T-helper 17 cell (primary cell): ENCODE results near the gene KLK10. TPM values are rescaled to one million over a fixed set of nuclear protein-coding genes. Genes with fewer than 3 reads are reported as not detected.
"Not testable (repeated sequence)": the region's sequence is repeated elsewhere in the genome, so short reads cannot be mapped to it uniquely, and the experiment has no call there.

Experiments used
- ATAC-seq: fragments of 150-1000 bp; cut with Tn5 transposase; 2 replicates; pipeline ENCODE4 v1.10.0; 2021; ENCODE audit warnings: mild to moderate bottlenecking, moderate library complexity
- DNase-seq, 3 donors: peaks; one replicate each; pipeline versions ENCODE4 v3.0.0 to v3.0.0-alpha.2; 2020 to 2021
- H3K9me3 ChIP-seq: one replicate; pipeline ENCODE4 v1.7.0; 2013; ENCODE audit warnings: low read length, mild to moderate bottlenecking; ENCODE audit not compliant: control insufficient read depth, poor library complexity, severe bottlenecking
- H3K27ac Mint-ChIP-seq: one replicate; pipeline ENCODE4 v1.8.0; 2022; ENCODE audit warnings: mild to moderate bottlenecking, moderate library complexity, mixed read lengths
- H3K27me3 Mint-ChIP-seq: one replicate; pipeline ENCODE4 v1.8.0; 2022; ENCODE audit warnings: mixed read lengths
- H3K36me3 Mint-ChIP-seq: one replicate; pipeline ENCODE4 v1.8.0; 2022; ENCODE audit warnings: low read depth, mixed read lengths
- H3K4me1 Mint-ChIP-seq: one replicate; pipeline ENCODE4 v1.8.0; 2022; ENCODE audit warnings: mild to moderate bottlenecking, mixed read lengths
- H3K4me3 Mint-ChIP-seq: one replicate; pipeline ENCODE4 v1.8.0; 2022; ENCODE audit warnings: mild to moderate bottlenecking, moderate library complexity, mixed read lengths
- total RNA-seq, 4 donors: library from RNA in 2 of 4; stranded (reverse) in 2 of 4; gene quantifications; one replicate each; pipeline ENCODE4 v1.2.3 and lab custom pipeline; 2022 to 2026

KLK10 gene
- total RNA-seq, 2 donors from 2014 or later, result not detected

DNA sequence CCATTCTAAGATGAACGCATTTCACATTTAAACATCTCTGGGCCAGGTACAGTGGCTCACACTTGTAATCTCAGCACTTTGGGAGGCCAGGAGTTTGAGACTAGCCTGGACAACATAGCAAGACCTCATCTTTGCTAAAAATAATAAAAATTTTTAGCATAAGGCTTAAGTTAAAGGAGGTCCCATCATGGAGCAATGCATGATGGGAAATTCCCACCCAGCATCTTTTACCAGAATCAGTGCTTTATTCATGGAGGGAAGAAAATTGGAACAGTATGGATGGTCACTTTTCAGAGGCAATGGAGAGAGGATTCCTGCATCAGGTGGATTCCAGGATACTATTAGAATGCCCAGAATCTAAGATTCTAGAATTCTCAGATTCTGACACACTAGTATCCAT lies 14.3 kb downstream of the KLK10 start:
- ATAC-seq (no peak), DNase-seq (no peak)
- H3K36me3 Mint-ChIP-seq, result peaks cover 2% of the 10 kb centered on the region
- peaks cover 2% of the 10 kb centered on the region for H3K4me1 Mint-ChIP-seq
- H3K9me3 ChIP-seq, result no peaks in the 10 kb centered on the region
- H3K27ac Mint-ChIP-seq, result no peak overlapping the region
- peaks cover 59% of the 10 kb centered on the region for H3K27me3 Mint-ChIP-seq
- no peak overlapping the region for H3K4me3 Mint-ChIP-seq

DNA sequence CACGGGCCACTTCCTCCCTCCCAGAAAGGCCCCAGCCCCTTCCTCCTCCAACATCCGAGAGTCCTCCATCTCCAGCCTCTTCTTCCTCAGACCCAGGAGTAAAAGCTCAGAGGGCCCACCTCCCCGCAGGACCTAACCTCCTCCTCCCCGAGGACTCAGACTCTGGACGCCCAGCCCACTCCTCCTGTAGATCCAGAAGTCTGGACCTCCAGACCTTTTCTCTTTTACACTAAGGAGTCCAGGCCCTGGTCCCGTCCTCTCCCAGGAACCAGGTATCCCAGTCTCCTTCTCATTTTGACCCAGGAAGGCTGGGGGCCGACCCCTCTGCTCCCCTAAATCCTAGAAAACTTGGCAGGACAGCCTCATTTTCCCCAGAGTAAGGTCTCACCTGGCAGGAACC lies 16.2 kb downstream of the KLK10 start:
- no peaks in the 10 kb centered on the region for H3K9me3 ChIP-seq
- H3K27ac Mint-ChIP-seq, result no peak overlapping the region
- H3K36me3 Mint-ChIP-seq, result peaks cover 2% of the 10 kb centered on the region
- peaks cover 52% of the 10 kb centered on the region for H3K27me3 Mint-ChIP-seq
- no peak overlapping the region for H3K4me3 Mint-ChIP-seq
- H3K4me1 Mint-ChIP-seq, result peaks cover 2% of the 10 kb centered on the region
- DNase-seq (no peak), ATAC-seq (no peak)

DNA sequence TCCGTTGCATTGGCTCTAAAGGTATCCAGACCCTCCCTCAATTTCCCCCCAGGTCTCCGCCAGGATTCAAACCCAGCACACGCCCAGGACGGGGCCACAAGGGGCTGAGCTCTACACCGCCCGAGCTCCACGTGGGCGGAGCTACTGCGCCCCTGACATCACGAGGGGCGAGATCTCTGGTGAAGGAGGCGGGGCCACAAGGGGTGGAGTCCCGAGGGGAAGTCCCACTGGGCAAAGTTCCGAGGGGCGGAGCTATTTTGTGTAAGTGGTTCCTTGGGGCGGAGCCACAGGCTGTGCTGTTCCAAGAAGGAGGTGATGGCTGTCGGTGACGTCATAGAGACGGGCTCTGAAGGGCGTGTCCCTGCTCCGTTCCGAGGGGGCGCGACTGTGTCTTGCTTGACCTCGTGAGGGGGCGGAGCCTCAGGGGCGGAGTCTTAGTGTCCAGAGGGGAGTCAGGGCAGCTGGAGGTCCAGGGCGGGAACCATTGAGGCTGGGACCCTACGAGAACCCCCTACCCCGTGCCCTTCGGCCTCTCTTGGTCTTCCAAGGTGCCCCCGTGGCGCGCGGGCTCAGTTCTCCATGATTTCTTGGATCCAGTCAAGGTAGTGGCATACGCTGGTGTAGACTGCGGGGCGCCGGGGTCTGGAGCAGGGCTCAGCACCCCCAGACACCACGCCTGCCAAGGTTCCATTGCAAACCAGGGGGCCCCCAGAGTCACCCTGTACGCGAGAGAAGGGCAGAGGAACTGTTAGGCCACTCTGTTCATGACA lies 16.8 kb downstream of the KLK10 start:
- DNase-seq, result no peak
- no peak overlapping the region for H3K4me3 Mint-ChIP-seq
- peaks cover 5% of the 10 kb centered on the region for H3K36me3 Mint-ChIP-seq
- H3K9me3 ChIP-seq, result no peaks in the 10 kb centered on the region
- H3K27ac Mint-ChIP-seq, result no peak overlapping the region
- peaks cover 57% of the 10 kb centered on the region for H3K27me3 Mint-ChIP-seq
- peaks cover 2% of the 10 kb centered on the region for H3K4me1 Mint-ChIP-seq
- ATAC-seq, result no peak

DNA sequence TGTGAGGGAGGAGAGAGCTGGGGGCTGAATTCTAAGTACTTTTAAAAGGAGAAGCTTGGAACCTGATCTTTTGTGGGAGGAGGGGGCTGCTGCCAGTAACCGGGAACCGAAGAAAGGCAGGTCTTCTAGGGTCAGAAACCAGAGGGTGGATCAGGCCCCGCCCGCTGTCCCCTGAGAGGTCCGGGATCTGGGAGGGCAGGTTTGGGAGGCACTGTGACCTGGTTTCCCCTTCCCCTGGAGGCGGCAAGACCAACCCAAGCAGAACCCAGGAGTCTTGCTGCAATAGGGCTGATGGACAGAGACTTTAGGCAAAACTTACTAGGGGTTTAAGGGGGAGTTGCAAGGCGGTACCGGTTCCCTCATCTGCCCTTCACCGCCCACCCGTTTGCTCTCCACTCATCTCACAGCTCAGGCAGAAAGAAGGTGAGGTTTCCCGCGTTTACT lies 17.4 kb downstream of the KLK10 start:
- Mint-ChIP-seq H3K4me3 (no peak overlapping the region), H3K27ac (no peak overlapping the region), H3K4me1 (peaks cover 2% of the 10 kb centered on the region), H3K27me3 (peaks cover 53% of the 10 kb centered on the region), H3K36me3 (peaks cover 5% of the 10 kb centered on the region)
- no peaks in the 10 kb centered on the region for H3K9me3 ChIP-seq
- no peak for ATAC-seq
- DNase-seq, result no peak

DNA sequence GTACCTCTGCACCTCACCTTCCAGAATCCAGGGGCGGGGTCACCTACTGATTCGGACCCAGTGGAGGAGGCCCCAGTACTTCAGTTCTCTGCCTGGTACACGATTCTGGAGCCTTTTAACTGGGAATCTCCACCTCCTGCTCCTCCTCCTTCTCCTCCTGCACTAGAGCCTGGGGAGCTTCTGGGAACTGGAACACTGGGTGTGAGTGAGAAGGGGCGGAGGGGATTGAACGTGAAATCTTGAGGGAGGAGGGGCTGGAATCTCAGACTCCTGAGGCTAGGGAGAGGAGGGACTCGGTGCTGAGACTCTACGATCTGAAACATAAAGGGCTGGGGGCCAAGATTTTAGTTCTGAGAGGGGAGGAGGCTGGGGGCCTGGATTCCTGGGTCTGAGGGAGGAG lies 18.0 kb downstream of the KLK10 start, which contains the start of gene KLK8:
TSS of gene KLK8 (minus strand) at position 90 of the 400 bp plus-strand sequence. CDS start 437 bp downstream, outside the sequence.
- DNase-seq, result no peak
- H3K9me3 ChIP-seq, result no peaks in the 10 kb centered on the region
- Mint-ChIP-seq H3K27ac (no peak within 1 kb of the TSS), H3K36me3 (peaks cover 5% of the 10 kb centered on the region), H3K27me3 (peaks cover 51% of the 10 kb centered on the region), H3K4me3 (no peak within 1 kb of the TSS), H3K4me1 (peaks cover 2% of the 10 kb centered on the region)
- no peak for ATAC-seq

DNA sequence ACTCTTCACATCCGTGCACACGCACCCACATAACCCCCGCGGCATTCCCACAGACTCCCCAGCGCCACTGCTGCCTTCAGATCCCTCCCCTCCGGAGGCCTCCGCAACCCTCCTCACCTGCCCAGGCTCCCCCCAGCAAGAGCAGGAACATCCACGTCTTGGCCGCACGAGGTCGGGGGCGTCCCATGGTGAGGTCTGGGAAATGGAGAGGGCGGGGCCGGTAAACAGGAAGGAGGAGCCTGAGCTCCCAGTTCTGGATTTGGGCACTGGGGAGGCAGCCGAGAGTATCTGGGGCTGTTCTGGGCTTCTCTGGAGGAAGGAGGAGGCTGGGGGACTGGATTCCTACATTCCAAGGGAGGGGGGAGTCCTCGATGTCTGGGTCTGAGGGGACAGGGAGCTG lies 18.5 kb downstream of the KLK10 start:
- no peaks in the 10 kb centered on the region for H3K9me3 ChIP-seq
- Mint-ChIP-seq H3K36me3 (peaks cover 5% of the 10 kb centered on the region), H3K4me3 (no peak overlapping the region), H3K4me1 (no peaks in the 10 kb centered on the region), H3K27ac (no peak overlapping the region), H3K27me3 (peaks cover 46% of the 10 kb centered on the region)
- ATAC-seq, result no peak
- no peak for DNase-seq

DNA sequence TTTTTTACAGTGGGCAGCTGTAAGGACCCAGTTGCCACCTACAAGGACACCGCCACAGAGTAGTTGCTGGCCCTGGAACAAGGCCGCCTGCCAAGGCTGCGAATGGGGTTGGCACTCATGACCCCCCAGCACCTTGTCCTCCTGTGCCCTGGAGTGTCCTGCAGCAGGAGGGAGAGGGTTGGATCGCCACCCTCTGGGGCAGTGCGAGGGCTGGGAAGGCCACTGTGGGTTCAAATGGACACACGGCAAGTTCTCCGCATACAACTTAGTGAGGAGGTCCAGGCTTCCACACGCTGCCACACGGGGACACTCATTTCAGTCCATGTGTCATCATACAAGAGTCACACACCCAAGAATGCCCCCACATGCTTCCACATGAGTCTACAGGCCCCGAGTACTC lies 19.1 kb downstream of the KLK10 start:
- no peaks in the 10 kb centered on the region for H3K4me1 Mint-ChIP-seq
- H3K36me3 Mint-ChIP-seq, result peaks cover 5% of the 10 kb centered on the region
- H3K27me3 Mint-ChIP-seq, result peaks cover 44% of the 10 kb centered on the region
- ATAC-seq, result no peak
- DNase-seq, result no peak
- no peak overlapping the region for H3K4me3 Mint-ChIP-seq
- no peak overlapping the region for H3K27ac Mint-ChIP-seq
- H3K9me3 ChIP-seq, result no peaks in the 10 kb centered on the region

DNA sequence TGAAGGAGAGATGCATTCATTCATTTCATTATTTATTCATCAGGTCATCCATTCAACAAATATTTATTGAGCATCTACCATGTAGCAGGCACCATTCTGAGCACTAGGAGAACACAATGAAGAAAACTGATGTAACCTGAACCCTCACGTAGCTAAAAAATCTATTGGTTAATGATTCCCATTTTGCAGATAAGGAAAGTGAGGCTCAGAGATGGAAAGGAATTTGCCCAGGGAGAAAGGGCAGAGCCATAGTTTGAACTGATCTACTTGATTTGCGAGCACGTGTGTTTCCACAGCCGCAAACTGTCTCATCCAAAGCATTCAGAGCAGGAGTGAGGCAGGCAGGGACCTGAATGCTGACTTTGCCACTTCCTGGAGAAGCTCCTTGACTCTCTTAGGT lies 20.8 kb downstream of the KLK10 start:
- H3K4me3 Mint-ChIP-seq, result no peak overlapping the region
- no peak overlapping the region for H3K27ac Mint-ChIP-seq
- H3K4me1 Mint-ChIP-seq, result no peaks in the 10 kb centered on the region
- H3K27me3 Mint-ChIP-seq, result peaks cover 44% of the 10 kb centered on the region
- ATAC-seq, result no peak
- peaks cover 5% of the 10 kb centered on the region for H3K36me3 Mint-ChIP-seq
- H3K9me3 ChIP-seq, result no peaks in the 10 kb centered on the region
- no peak for DNase-seq

DNA sequence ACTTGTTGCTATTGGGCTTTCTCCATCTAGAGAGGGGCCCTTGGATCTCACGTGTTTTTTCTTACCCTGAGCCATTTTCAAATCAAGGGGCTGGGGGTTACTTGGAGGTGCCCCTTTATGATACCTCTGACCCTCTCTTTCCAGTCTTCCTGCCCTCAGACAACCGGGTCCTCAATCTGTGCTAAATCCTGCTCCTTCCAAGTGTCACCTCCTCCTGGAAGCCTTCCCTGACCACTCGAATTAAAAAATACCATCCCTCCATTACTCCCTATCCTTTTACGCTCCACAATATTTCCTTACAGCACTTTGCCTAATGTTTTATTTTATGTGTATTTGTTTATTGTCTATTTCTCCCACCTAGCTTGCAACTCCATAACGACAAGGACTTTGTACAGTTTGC lies 21.4 kb downstream of the KLK10 start:
- peaks cover 44% of the 10 kb centered on the region for H3K27me3 Mint-ChIP-seq
- no peaks in the 10 kb centered on the region for H3K4me1 Mint-ChIP-seq
- no peaks in the 10 kb centered on the region for H3K9me3 ChIP-seq
- no peak overlapping the region for H3K4me3 Mint-ChIP-seq
- no peak for DNase-seq
- ATAC-seq, result no peak
- H3K27ac Mint-ChIP-seq, result no peak overlapping the region
- H3K36me3 Mint-ChIP-seq, result peaks cover 5% of the 10 kb centered on the region

DNA sequence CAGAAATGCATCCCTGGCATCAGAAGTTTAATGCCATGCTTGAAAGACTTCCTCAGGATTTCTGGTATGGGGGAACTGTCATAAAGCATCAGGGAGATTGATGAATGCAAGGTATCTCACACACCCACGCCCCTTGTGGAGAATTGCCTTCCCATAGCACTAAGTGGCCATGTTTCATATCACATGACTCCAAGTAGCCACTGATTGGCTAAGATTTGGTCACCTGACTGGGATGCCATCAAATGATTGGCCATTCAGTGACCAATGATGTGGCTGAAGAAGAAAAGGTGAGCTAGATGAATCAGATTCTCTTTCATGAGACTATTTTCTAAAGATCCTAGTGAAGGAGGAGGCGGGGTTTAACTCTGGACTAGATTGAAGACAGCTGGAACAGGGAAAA lies 25.4 kb downstream of the KLK10 start:
- ATAC-seq (no peak), DNase-seq (no peak)
- H3K9me3 ChIP-seq, result no peaks in the 10 kb centered on the region
- Mint-ChIP-seq H3K4me1 (no peaks in the 10 kb centered on the region), H3K36me3 (peaks cover 3% of the 10 kb centered on the region), H3K4me3 (no peak overlapping the region), H3K27ac (no peak overlapping the region), H3K27me3 (peaks cover 34% of the 10 kb centered on the region)

DNA sequence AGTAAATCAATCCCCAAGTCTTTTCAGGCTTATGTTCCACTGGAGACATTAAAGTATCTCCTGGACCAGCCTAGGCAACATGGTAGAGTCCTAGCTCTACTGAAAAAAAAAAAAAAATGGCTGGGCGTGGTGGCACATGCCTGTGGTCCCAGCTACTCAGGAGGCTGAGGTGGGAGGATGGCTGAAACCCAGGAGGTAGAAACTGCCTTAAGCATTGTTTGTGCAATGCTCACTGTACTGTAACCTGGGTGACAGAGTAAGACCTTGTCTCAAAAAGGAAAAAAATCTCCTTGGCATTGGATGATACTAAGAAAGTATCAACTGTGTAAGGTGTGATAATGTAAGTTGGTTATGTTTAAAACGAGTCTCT lies 26.9 kb downstream of the KLK10 start:
- H3K4me3 Mint-ChIP-seq, result no peak overlapping the region
- H3K9me3 ChIP-seq, result no peaks in the 10 kb centered on the region

DNA sequence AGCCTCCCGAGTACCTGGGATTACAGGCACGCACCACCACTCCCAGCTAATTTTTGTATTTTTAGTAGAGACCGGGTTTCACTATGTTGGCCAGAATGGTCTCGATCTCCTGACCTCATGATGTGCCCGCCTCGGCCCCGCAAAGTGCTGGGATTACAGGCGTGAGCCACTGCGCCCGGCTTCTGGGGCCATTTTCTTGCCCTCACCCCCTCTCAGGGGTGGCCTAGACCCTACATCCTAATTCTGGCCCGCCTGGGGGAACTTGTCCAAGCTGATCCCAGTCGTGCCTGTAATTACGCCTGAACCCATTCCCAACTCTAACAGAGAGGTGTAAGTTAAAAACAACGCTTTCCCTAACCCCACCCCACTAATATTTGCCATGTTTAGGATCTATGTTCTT lies 35.1 kb downstream of the KLK10 start:
- peaks cover 44% of the 10 kb centered on the region for H3K27me3 Mint-ChIP-seq
- not testable (repeated sequence) for H3K36me3 Mint-ChIP-seq, H3K9me3 ChIP-seq, H3K27ac Mint-ChIP-seq, H3K4me3 Mint-ChIP-seq, DNase-seq, H3K4me1 Mint-ChIP-seq, ATAC-seq

More for the DNA sequence above, 26.9 kb downstream of the KLK10 start:
- Mint-ChIP-seq H3K4me1 (no peaks in the 10 kb centered on the region), H3K27ac (no peak overlapping the region), H3K36me3 (no peaks in the 10 kb centered on the region), H3K27me3 (peaks cover 28% of the 10 kb centered on the region)
- ATAC-seq (no peak), DNase-seq (no peak)

DNA sequence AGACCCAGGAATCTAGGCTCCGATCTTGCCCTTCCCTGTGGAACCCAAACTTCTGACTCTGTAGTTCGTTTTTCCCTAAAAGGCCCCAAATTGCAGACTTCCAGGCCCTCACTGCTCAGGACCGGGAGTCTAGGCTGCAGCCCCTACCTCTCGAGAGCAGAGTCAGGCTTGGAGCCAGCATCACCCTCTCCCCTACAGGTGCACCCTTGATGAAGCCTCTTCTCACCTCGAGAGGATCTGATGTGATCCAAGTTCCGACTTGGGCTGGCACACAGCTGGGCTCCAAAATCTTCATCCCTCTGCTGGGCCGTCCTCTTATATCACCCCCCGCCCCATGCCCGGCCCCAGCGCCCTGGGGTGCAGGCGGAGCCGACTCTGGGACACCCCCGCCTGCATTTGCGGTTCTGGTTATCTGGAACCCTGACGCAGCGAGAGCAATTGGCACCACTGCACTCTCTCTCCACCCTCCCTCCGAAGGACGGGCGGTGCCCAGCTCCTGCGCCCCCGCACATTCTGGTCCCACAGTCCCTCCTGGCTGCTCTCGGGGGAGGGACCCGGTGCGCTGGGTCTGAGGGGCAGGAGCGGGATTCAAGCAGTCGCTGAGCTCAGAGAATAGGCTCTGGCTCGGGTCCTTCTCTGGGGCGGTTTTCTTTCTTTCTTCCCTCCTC lies 35.8 kb downstream of the KLK10 start, which contains the start of gene KLK7:
TSS of gene KLK7 (minus strand) at position 293 of the 668 bp plus-strand sequence. CDS start 1,518 bp downstream, outside the sequence.
- ATAC-seq (no peak), DNase-seq (no peak)
- peaks cover 7% of the 10 kb centered on the region for H3K36me3 Mint-ChIP-seq
- peaks cover 47% of the 10 kb centered on the region for H3K27me3 Mint-ChIP-seq
- no peak within 1 kb of the TSS for H3K4me3 Mint-ChIP-seq
- H3K9me3 ChIP-seq, result no peaks in the 10 kb centered on the region
- peaks cover 2% of the 10 kb centered on the region for H3K4me1 Mint-ChIP-seq
- no peak within 1 kb of the TSS for H3K27ac Mint-ChIP-seq
